GM11168 (cell line): ENCODE data around the gene EXOSC9.

ENCODE experiments used
- in situ Hi-C: fragments of 300-500 bp; cut with MboI; formaldehyde crosslinking; loops from one replicate; pipeline ENCODE4 v1.12.0; 2022; ENCODE audit warnings: low sequenced_read_pairs; ENCODE audit not compliant: unreplicated experiment

Gene EXOSC9

DNA sequence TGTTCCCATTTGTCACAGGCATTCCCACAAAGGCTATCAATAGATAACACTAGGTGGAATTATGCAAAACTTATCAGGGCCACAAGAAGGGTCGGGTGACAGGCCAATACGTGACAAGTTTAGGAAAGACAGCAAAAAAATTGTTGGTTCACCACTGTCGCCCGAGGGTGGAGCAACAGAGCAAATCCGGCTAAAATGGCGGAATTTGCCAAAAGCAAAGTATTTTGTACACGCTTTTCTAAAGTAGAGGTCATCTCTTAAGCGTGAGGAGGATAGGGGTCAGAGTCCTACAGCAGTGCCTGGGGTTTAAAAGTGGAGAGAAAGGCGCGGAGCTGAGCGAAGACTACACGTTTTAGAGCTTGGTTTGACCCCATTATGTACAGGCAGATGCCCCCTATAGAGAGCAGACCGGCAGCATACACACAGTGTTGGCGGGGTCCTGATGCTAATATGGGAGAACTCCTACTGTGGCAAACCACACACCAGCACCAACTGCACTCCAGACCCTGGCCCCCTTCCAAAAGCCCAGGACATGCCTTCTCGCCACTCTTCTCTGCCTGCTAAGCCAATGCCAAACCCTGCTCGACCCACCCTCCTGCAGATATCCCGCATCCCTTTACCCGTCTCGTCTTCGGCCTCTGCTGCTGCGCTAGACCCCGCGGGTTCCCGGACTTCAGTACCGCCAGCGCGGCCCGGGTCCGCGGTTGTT is 21.8 kb downstream of the EXOSC9 start:
- in situ Hi-C loops: no loop called here

GRCh38 chr4:121823505-121824170 is 22.5 kb downstream of the EXOSC9 start, which contains the start of gene CCNA2:
Gene CCNA2, minus strand, starts transcription at chr4:121823883. Its CDS starts 255 bp downstream, at chr4:121823628.
- in situ Hi-C loops: no loop called here

- in situ Hi-C loops: no loop called here
These were observed 23.0 kb downstream of the EXOSC9 start for GRCh38 chr4:121824171-121824527.

GRCh38 chr4:121824950-121825349 is 23.8 kb downstream of the EXOSC9 start:
- in situ Hi-C loops: no loop called here

DNA sequence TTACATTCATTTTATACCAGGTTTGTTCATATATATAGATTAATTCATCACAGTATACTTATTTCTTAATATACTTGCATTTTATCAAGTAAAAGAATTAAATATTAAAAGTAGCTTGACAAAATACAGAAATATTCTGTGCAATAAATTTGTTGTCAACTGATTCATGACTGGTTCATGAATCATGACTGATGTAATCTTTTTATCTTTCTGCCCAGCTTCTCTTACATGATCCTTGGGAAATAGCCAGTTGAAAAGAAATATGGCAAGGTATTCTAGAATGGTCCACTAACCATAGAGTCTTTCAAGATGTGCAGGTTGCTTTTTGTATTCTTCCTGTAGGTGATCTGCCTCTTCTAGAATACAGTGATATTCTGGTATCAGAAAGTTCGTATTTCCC is 26.7 kb downstream of the EXOSC9 start:
- in situ Hi-C loops: no loop called here

DNA sequence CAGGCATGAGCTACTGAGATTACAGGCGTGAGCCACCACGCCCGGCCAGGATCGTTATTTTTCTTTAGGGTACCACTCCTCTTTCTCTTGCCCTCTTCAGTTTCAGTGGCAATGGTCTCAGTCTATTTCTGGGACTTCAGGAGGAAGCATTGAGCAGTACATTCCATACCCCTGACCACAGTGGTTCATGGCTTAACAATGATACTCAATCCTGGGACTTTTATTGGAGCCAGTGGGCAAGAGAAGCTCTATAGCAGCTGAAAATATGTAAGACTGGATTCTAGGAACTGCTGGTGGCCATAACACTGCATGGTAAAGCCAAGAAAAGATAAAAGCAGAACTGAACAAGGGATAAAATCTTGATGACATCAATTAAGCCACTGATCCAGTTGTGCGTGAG is 28.4 kb downstream of the EXOSC9 start:
- in situ Hi-C loops: no loop called here

DNA sequence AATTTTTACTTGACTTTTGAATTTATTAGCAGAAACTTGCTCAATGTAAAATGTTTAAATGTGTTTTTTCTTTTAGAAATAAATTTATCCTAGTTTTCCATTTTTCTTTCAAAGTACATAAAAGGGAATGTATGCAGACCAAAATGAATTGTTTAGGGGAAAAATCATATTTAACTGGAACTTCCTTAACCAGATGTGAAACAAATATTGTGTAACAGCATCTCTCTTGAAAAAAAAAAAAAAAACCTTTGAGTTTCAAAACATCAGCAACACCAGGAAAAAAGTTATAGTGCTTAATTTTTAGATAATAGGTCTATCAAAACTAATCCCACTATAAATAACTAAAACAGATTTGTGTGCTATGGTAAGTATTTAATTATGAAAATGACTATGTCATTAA is 37.0 kb downstream of the EXOSC9 start:
- in situ Hi-C loops: no loop called here

DNA sequence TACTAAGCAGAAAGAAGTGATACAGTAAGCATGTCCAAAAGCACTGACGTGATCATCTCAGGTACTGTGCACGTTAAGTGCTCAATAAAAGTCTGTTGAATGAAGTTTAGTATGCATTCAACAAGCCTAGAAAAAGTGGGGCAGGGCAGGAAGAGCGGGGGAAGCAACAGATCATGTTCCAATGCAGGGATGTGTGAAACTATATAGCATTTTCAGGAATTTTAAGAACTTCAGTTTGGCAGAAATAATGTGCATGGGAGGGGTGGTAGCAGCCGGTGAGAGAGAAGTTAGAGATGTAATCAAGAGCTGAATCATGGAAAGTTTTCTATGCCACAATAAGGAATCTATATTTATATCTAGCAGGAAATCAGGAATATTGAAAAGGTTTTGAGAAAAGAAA is 41.7 kb downstream of the EXOSC9 start:
- in situ Hi-C loops: no loop called here

GRCh38 chr4:121846662-121847061 is 45.5 kb downstream of the EXOSC9 start:
- in situ Hi-C loops: no loop called here

DNA sequence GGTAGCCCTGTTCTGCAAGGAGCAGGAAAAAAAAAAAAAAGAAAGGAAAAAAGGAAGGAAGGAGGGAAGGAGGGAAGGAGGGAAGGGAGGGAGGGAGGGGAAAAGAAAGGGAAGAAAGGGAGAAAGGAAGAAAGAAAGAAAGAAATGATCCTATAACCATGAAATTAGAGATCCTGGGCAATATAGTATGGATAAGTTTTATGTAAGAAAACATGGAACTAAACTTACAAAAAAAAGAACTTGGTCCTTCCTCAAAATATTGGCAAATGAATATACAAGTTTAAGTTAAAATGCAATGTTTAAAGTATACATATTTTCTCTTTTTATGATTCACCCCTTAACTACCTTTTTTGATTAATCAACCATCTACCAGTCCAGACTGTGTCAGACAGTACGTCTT is 50.2 kb downstream of the EXOSC9 start:
- in situ Hi-C loops: no loop called here

GRCh38 chr4:121860121-121860520 is 59.0 kb downstream of the EXOSC9 start:
- in situ Hi-C loops: no loop called here

- in situ Hi-C loops: no loop called here
These were observed 60.3 kb downstream of the EXOSC9 start for GRCh38 chr4:121861426-121861825.

DNA sequence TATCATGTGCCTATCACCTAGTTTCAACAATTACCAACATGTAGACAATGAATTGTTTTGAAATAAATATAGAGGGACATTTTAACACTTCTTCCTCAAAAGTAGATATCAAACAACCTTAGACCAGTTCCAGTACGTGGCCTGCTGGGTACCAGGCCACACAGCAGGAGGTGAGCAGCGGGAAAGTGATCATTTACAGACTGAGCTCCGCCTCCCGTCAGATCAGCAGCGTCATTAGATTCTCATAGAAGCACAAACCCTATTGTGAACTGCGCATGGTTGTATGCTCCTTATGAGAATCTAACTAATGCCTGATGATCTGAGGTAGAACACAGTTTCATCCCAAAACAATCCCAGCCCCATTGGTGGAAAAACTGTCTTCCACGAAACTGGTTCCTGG is 62.7 kb downstream of the EXOSC9 start:
- in situ Hi-C loops: no loop called here
